HL-60 (cell line): ENCODE measurements around the gene RCL1.

Experiments
- CTCF ChIP-seq: IDR thresholded peaks from one replicate; pipeline ENCODE4 v1.5.1; 2011; ENCODE audit warnings: low read length, control low read depth, inconsistent platforms; ENCODE audit not compliant: insufficient read depth
- POLR2AphosphoS5 ChIP-seq: IDR thresholded peaks from 2 replicates; pipeline ENCODE4 v1.6.1; 2012; ENCODE audit warnings: low read depth
- REST ChIP-seq: IDR thresholded peaks from 2 replicates; pipeline ENCODE4 v1.6.1; 2012; ENCODE audit warnings: low read depth; ENCODE audit not compliant: insufficient replicate concordance

GRCh38 chr9:4804531-4805016 is 11.8 kb downstream of the RCL1 start:
- TF ChIP-seq POLR2AphosphoS5 (no peak), CTCF (no peak), REST (no peak)
